Stimulated activated CD8-positive, alpha-beta memory T cell treated with anti-CD3 and anti-CD28 coated beads, Interleukin-15, amount 100 ng/mL, for 4 hours (primary cell): ENCODE results near the gene CXCL5.
"Not testable (repeated sequence)": the region's sequence is repeated elsewhere in the genome, so short reads cannot be mapped to it uniquely, and the experiment has no call there.

Experiments used
- DNase-seq, 2 donors: peaks; one replicate each; pipeline ENCODE4 v3.0.0-alpha.2; 2020; ENCODE audit warnings: low read depth in 2 of 2

CXCL5 gene

GRCh38 chr4:73970945-73971344 is 27.5 kb downstream of the CXCL5 start:
- DNase-seq = no peak

- DNase-seq = no peak
Observed at GRCh38 chr4:73970011-73970410, 28.5 kb downstream of the CXCL5 start.

GRCh38 chr4:73967866-73968265 is 30.6 kb downstream of the CXCL5 start:
- DNase-seq = no peak

- no peak for DNase-seq
Observed at GRCh38 chr4:73964862-73965611, 33.4 kb downstream of the CXCL5 start.

- no peak for DNase-seq
Observed at GRCh38 chr4:73962724-73963123, 35.8 kb downstream of the CXCL5 start.

GRCh38 chr4:73959041-73959440 is 39.4 kb downstream of the CXCL5 start:
- DNase-seq = not testable (repeated sequence)

- no peak for DNase-seq
Observed at GRCh38 chr4:73952352-73952751, 46.1 kb downstream of the CXCL5 start.

- not testable (repeated sequence) for DNase-seq
Observed at GRCh38 chr4:73950376-73950920, 48.0 kb downstream of the CXCL5 start.

GRCh38 chr4:73948990-73949706 is 49.3 kb downstream of the CXCL5 start:
- DNase-seq = no peak

GRCh38 chr4:73948291-73948690 is 50.2 kb downstream of the CXCL5 start:
- DNase-seq = no peak

GRCh38 chr4:73947239-73947985 is 51.1 kb downstream of the CXCL5 start:
- no peak for DNase-seq

- DNase-seq = no peak
Observed at GRCh38 chr4:73945674-73946449, 52.6 kb downstream of the CXCL5 start.
